GM19240 (cell line): ENCODE measurements around the gene MASP1.

Experiments
- DNase-seq: peaks from one replicate; pipeline ENCODE4 v3.0.0; 2011; ENCODE audit warnings: low spot score; ENCODE audit not compliant: insufficient read length

MASP1 gene

GRCh38 chr3:187295316-187296034 is 3.9 kb upstream of the MASP1 start:
- DNase-seq, result no peak

- DNase-seq, result no peak
Observed at GRCh38 chr3:187293516-187294430, 2.2 kb upstream of the MASP1 start.

- no peak for DNase-seq
Observed at GRCh38 chr3:187292631-187293515, 1.3 kb upstream of the MASP1 start.

- DNase-seq, result no peak
Observed at GRCh38 chr3:187292181-187292580, 644 bp upstream of the MASP1 start.

GRCh38 chr3:187291001-187291511 is 481 bp downstream of the MASP1 start:
- DNase-seq, result no peak

- DNase-seq, result no peak
Observed at GRCh38 chr3:187290503-187290902, 1.0 kb downstream of the MASP1 start.

- no peak for DNase-seq
Observed at GRCh38 chr3:187288855-187289605, 2.5 kb downstream of the MASP1 start.

GRCh38 chr3:187288131-187288854 is 3.2 kb downstream of the MASP1 start:
- DNase-seq, result no peak

- no peak for DNase-seq
Observed at GRCh38 chr3:187287256-187287655, 4.3 kb downstream of the MASP1 start.

GRCh38 chr3:187286467-187287059 is 5.0 kb downstream of the MASP1 start:
- DNase-seq, result no peak

GRCh38 chr3:187281191-187281714 is 10.3 kb downstream of the MASP1 start:
- DNase-seq, result no peak

GRCh38 chr3:187280644-187281043 is 10.9 kb downstream of the MASP1 start:
- no peak for DNase-seq

GRCh38 chr3:187277129-187277462 is 14.4 kb downstream of the MASP1 start:
- DNase-seq, result no peak

- DNase-seq, result no peak
Observed at GRCh38 chr3:187276397-187277128, 15.0 kb downstream of the MASP1 start.

- DNase-seq, result no peak
Observed at GRCh38 chr3:187274977-187275338, 16.6 kb downstream of the MASP1 start.

GRCh38 chr3:187274315-187274976 is 17.1 kb downstream of the MASP1 start:
- no peak for DNase-seq

GRCh38 chr3:187271582-187271981 is 20.0 kb downstream of the MASP1 start:
- DNase-seq, result no peak

GRCh38 chr3:187269486-187269885 is 22.1 kb downstream of the MASP1 start:
- no peak for DNase-seq
